H1 (cell line): ENCODE measurements around the gene SHLD1. TPM values are rescaled to one million over a fixed set of nuclear protein-coding genes. Genes with fewer than 3 reads are reported as not detected.

Experiments used
- CTCF ChIA-PET: fragments of 300-600 bp; sonication (Branson Sonifier 250); formaldehyde crosslinking; loops from one replicate; lab custom pipeline; 2021; ENCODE audit not compliant: partially characterized antibody; lab: Charles Lee
- POLR2A ChIA-PET: fragments of 300-600 bp; sonication (Branson Sonifier 250); formaldehyde crosslinking; loops from one replicate; lab custom pipeline; 2021; ENCODE audit warnings: inconsistent platforms; ENCODE audit not compliant: partially characterized antibody; lab: Charles Lee
- DNase-seq, 2 experiments: peaks; one replicate each; pipeline versions ENCODE4 v3.0.0 to v3.0.0-alpha.2; 2010 to 2022; ENCODE audit warnings: low spot score in 2 of 2, low read depth in 1 of 2, mixed read lengths in 1 of 2
- FAIRE-seq: peaks from 2 replicates; lab custom pipeline; 2011; peaks lifted over from hg19 to GRCh38; lab: Jason Lieb, UNC
- H2AFZ ChIP-seq: 2 replicates; pipeline ENCODE4 v1.8.1; 2012; ENCODE audit warnings: low read length, inconsistent platforms
- H2AK5ac ChIP-seq: 2 replicates; pipeline ENCODE4 v1.6.1; 2013; ENCODE audit warnings: low read depth, low read length
- H2BK120ac ChIP-seq: replicated peaks from 2 replicates; pipeline ENCODE3; 2013; ENCODE audit warnings: low read depth, low read length, inconsistent platforms
- H2BK12ac ChIP-seq: 2 replicates; pipeline ENCODE4 v1.6.1; 2013; ENCODE audit warnings: low read depth, low read length
- H2BK15ac ChIP-seq: 2 replicates; pipeline ENCODE4 v1.6.1; 2013; ENCODE audit warnings: low read length
- H2BK20ac ChIP-seq: 2 replicates; pipeline ENCODE4 v1.6.1; 2013; ENCODE audit warnings: low read length
- H2BK5ac ChIP-seq: 2 replicates; pipeline ENCODE4 v1.6.1; 2013; ENCODE audit warnings: low read depth, low read length
- H3K14ac ChIP-seq: 2 replicates; pipeline ENCODE4 v1.6.1; 2013; ENCODE audit warnings: inconsistent platforms; ENCODE audit not compliant: insufficient read length
- H3K18ac ChIP-seq: 2 replicates; pipeline ENCODE4 v1.6.1; 2013; ENCODE audit warnings: low read length; ENCODE audit errors: extremely low read depth
- H3K23ac ChIP-seq: 2 replicates; pipeline ENCODE4 v1.6.1; 2013; ENCODE audit warnings: inconsistent platforms; ENCODE audit not compliant: insufficient read length
- H3K23me2 ChIP-seq: 2 replicates; pipeline ENCODE4 v1.6.1; 2013; ENCODE audit warnings: low read depth, low read length
- H3K27ac ChIP-seq: 2 replicates; pipeline ENCODE4 v1.6.1; 2011; ENCODE audit warnings: low read depth, low read length, inconsistent platforms
- H3K27me3 ChIP-seq, 4 experiments: replicated peaks in 1 of 4; 1 replicate in 1 of 4; 2 replicates in 3 of 4; pipeline versions ENCODE4 v1.6.1 to v1.8.1; 2011 to 2013; ENCODE audit warnings: low read length in 3 of 4, mild to moderate bottlenecking in 3 of 4, inconsistent platforms in 2 of 4, mixed read lengths in 2 of 4, moderate library complexity in 1 of 4; ENCODE audit not compliant: control insufficient read depth in 3 of 4, insufficient read depth in 3 of 4; ENCODE audit errors: extremely low read depth in 1 of 4
- H3K36me3 ChIP-seq, 4 experiments: 2 replicates each; pipeline versions ENCODE4 v1.6.1 to v1.8.1; 2011 to 2013; ENCODE audit warnings: mild to moderate bottlenecking in 4 of 4, low read length in 3 of 4, moderate library complexity in 2 of 4, control low read depth in 1 of 4, inconsistent platforms in 1 of 4; ENCODE audit not compliant: insufficient read depth in 4 of 4, control insufficient read depth in 2 of 4
- H3K4ac ChIP-seq: replicated peaks from 2 replicates; pipeline ENCODE3; 2013; ENCODE audit warnings: low read length, low read depth, mixed read lengths, inconsistent platforms; ENCODE audit not compliant: insufficient read length
- H3K4me1 ChIP-seq, 4 experiments: replicated peaks in 1 of 4; 1 replicate in 1 of 4; 2 replicates in 3 of 4; pipeline versions ENCODE4 v1.6.1 to v1.8.1; 2011 to 2013; ENCODE audit warnings: low read length in 3 of 4, inconsistent platforms in 2 of 4, mixed read lengths in 1 of 4; ENCODE audit not compliant: insufficient read depth in 4 of 4, control insufficient read depth in 3 of 4
- H3K4me2 ChIP-seq, 2 experiments: 2 replicates each; pipeline versions ENCODE4 v1.6.1 to v1.8.1; 2011 to 2013; ENCODE audit warnings: low read depth in 2 of 2, low read length in 2 of 2, control low read depth in 1 of 2, inconsistent platforms in 1 of 2, mild to moderate bottlenecking in 1 of 2; ENCODE audit not compliant: insufficient read depth in 1 of 2
- H3K4me3 ChIP-seq, 4 experiments: fragments of 200-600, 300-600 bp in 1 of 4; sonication (generic), shearing (Covaris generic), sonication (Bioruptor Twin) in 1 of 4; 2 replicates each; pipeline versions ENCODE4 v1.5.1 to v1.8.1; 2011 to 2016; ENCODE audit warnings: low read length in 4 of 4, low read depth in 3 of 4, control low read depth in 2 of 4, inconsistent platforms in 2 of 4, mild to moderate bottlenecking in 2 of 4, mixed read lengths in 1 of 4, moderate library complexity in 1 of 4; ENCODE audit not compliant: insufficient read depth in 2 of 4; ENCODE audit errors: extremely low read depth in 1 of 4
- H3K56ac ChIP-seq: replicated peaks from 2 replicates; pipeline ENCODE3; 2013; ENCODE audit warnings: low read depth, mild to moderate bottlenecking, mixed read lengths, low read length, inconsistent platforms; ENCODE audit not compliant: insufficient read length
- H3K79me1 ChIP-seq: 2 replicates; pipeline ENCODE4 v1.6.1; 2013; ENCODE audit warnings: low read depth, low read length, control low read depth
- H3K79me2 ChIP-seq, 2 experiments: 2 replicates each; pipeline versions ENCODE4 v1.6.1 to v1.8.1; 2012 to 2013; ENCODE audit warnings: low read length in 2 of 2, mild to moderate bottlenecking in 2 of 2, inconsistent platforms in 1 of 2; ENCODE audit not compliant: insufficient read depth in 2 of 2, control insufficient read depth in 1 of 2
- H3K9ac ChIP-seq, 4 experiments: replicated peaks in 1 of 4; 1 replicate in 1 of 4; 2 replicates in 3 of 4; pipeline versions ENCODE4 v1.6.1 to v1.8.1; 2011 to 2013; ENCODE audit warnings: low read depth in 3 of 4, low read length in 3 of 4, control low read depth in 2 of 4, mild to moderate bottlenecking in 2 of 4, moderate library complexity in 2 of 4, inconsistent platforms in 1 of 4; ENCODE audit errors: extremely low read depth in 1 of 4
- H3K9me3 ChIP-seq, 2 experiments: 2 replicates each; pipeline versions ENCODE4 v1.6.1 to v1.8.1; 2012 to 2013; ENCODE audit warnings: mild to moderate bottlenecking in 2 of 2, moderate library complexity in 2 of 2, control low read depth in 1 of 2, inconsistent platforms in 1 of 2, low read depth in 1 of 2, low read length in 1 of 2, mixed read lengths in 1 of 2; ENCODE audit not compliant: insufficient read depth in 2 of 2
- H4K20me1 ChIP-seq, 2 experiments: replicated peaks in 1 of 2; 2 replicates each; pipeline versions ENCODE3 to v1.8.1; 2011 to 2013; ENCODE audit warnings: inconsistent platforms in 2 of 2, low read length in 2 of 2, mild to moderate bottlenecking in 1 of 2; ENCODE audit not compliant: insufficient read depth in 2 of 2, control insufficient read depth in 1 of 2
- H4K5ac ChIP-seq: 2 replicates; pipeline ENCODE4 v1.6.1; 2013; ENCODE audit warnings: low read length, low read depth, mixed read lengths, inconsistent platforms; ENCODE audit not compliant: insufficient read length
- H4K8ac ChIP-seq: 2 replicates; pipeline ENCODE4 v1.8.0; 2013; ENCODE audit warnings: mild to moderate bottlenecking, moderate library complexity, low read length, inconsistent platforms; ENCODE audit not compliant: insufficient read depth; ENCODE audit errors: extremely low read depth
- H4K91ac ChIP-seq: replicated peaks from 2 replicates; pipeline ENCODE3; 2013; ENCODE audit warnings: low read length, mixed read lengths, inconsistent platforms; ENCODE audit not compliant: insufficient read length
- ATF3 ChIP-seq: IDR thresholded peaks from 2 replicates; pipeline ENCODE4 v1.6.1; 2011; ENCODE audit warnings: low read depth, mild to moderate bottlenecking, low read length; ENCODE audit not compliant: insufficient read depth
- CHD2 ChIP-seq: IDR thresholded peaks from 2 replicates; pipeline ENCODE4 v1.6.1; 2012; ENCODE audit warnings: low read length, improper control_type of control experiment
- EGR1 ChIP-seq: IDR thresholded peaks from 2 replicates; pipeline ENCODE4 v1.6.1; 2011; ENCODE audit warnings: low read depth, low read length, borderline replicate concordance
- PHF8 ChIP-seq: fragments of 200-600 bp; sonication (generic); conservative IDR thresholded peaks from 2 replicates; pipeline ENCODE4 v1.7.1; 2012; ENCODE audit warnings: low read depth, mild to moderate bottlenecking, inconsistent platforms, low read length, moderate library complexity
- POLR2AphosphoS5 ChIP-seq: IDR thresholded peaks from 2 replicates; pipeline ENCODE4 v1.6.1; 2011; ENCODE audit warnings: low read depth, low read length
- SP2 ChIP-seq: IDR thresholded peaks from 2 replicates; pipeline ENCODE4 v1.6.1; 2012; ENCODE audit warnings: mild to moderate bottlenecking, low read length, inconsistent platforms
- TAF1 ChIP-seq: IDR thresholded peaks from 2 replicates; pipeline ENCODE4 v1.6.1; 2011; ENCODE audit warnings: mild to moderate bottlenecking, low read depth, low read length
- ZNF274 ChIP-seq: IDR thresholded peaks from 2 replicates; pipeline ENCODE4 v1.7.0; 2012; ENCODE audit warnings: low read length, borderline replicate concordance; ENCODE audit errors: extremely low read depth
- WGBS, 2 experiments: shearing (Covaris generic) in 1 of 2; methylation state at CpG; one replicate each; pipeline versions ENCODE4 v1.1.6 to v1.1.7; 2013 to 2015; ENCODE audit warnings: low lambda C conversion rate in 2 of 2, mixed read lengths in 2 of 2, inconsistent platforms in 1 of 2, low coverage in 1 of 2, missing lambda C conversion rate in 1 of 2; ENCODE audit not compliant: insufficient replicate concordance in 2 of 2, insufficient coverage in 1 of 2, insufficient read length in 1 of 2; ENCODE audit errors: extremely low coverage in 1 of 2, missing lambda C conversion rate in 1 of 2; 5-methylcytosine and 5-hydroxymethylcytosine counted together
- polyA plus RNA-seq, 7 experiments: library from polyadenylated mRNA; depleted of rRNA in 3 of 7; stranded (reverse) in 5 of 7; unstranded in 2 of 7; fragments of >200 nt in 5 of 7; fragments of 200-250 nt in 2 of 7; gene quantifications; 1 replicate in 5 of 7; 2 replicates in 1 of 7; 4 replicates in 1 of 7; pipeline versions ENCODE4 v1.2.1 to v1.2.3, GENCODE V29; 2011 to 2013; ENCODE audit warnings: missing spikeins in 2 of 7, mixed read lengths in 2 of 7
- total RNA-seq: library from RNA; stranded (reverse); fragmentation: NEBNext Ultra II Directional; extraction: Animal tissue kit (Norgen Biotek cat#: 25700); gene quantifications from 2 replicates; pipeline ENCODE4 v1.2.1, GENCODE V29; 2021

Gene SHLD1
- total and polyA plus RNA-seq, 2 of the 8 experiments (the other 6 are each of a cell fraction or from before 2014, with no cell fraction given) = 4.2 to 6.5 TPM

GRCh38 chr20:5895626-5896025 lies 145.4 kb downstream of the SHLD1 start:
- H3K79me2 ChIP-seq = no peaks in the 10 kb centered on the region
- H2AFZ ChIP-seq = no peak overlapping the region
- H3K4me3 ChIP-seq = no peak overlapping the region
- H3K4me1 ChIP-seq = no peaks in the 10 kb centered on the region
- H3K9ac ChIP-seq = no peak overlapping the region
- no peaks in the 10 kb centered on the region for H3K9me3 ChIP-seq
- ChIA-PET CTCF (interaction anchor here (0.6 kb wide), 1 partner anchor 137 kb away, joined by 3 read pairs; no protein-coding TSS in a partner anchor), POLR2A (no interaction called here)
- no peak overlapping the region for H3K27ac ChIP-seq
- H4K20me1 ChIP-seq = no peaks in the 10 kb centered on the region
- 90% methylated on average over 2 of the region's 2 CpGs; no CpG with 5 or more reads in 1 of the 2 experiments for WGBS, 2 experiments
- H3K23me2 ChIP-seq = no peaks in the 10 kb centered on the region
- no peak overlapping the region for H3K4ac ChIP-seq
- H3K56ac ChIP-seq = no peak overlapping the region
- no peak overlapping the region for H4K8ac ChIP-seq
- no peak overlapping the region for H3K23ac ChIP-seq
- H3K36me3 ChIP-seq = no peaks in the 10 kb centered on the region
- no peak overlapping the region for H3K4me2 ChIP-seq
- H3K27me3 ChIP-seq = no peaks in the 10 kb centered on the region
- TF ChIP-seq ZNF274 (no peak), POLR2AphosphoS5 (no peak), PHF8 (no peak), ATF3 (no peak), TAF1 (no peak), EGR1 (no peak), CHD2 (no peak), SP2 (no peak)
- no peak overlapping the region for H4K91ac ChIP-seq
- no peak overlapping the region for H2BK20ac ChIP-seq
- H4K5ac ChIP-seq = no peak overlapping the region
- no peak for DNase-seq
- H3K14ac ChIP-seq = no peak overlapping the region
- no peak overlapping the region for H2BK12ac ChIP-seq
- H2BK5ac ChIP-seq = no peak overlapping the region
- H2BK120ac ChIP-seq = no peak overlapping the region
- H2BK15ac ChIP-seq = no peak overlapping the region
- no peak overlapping the region for H2AK5ac ChIP-seq
- no peak overlapping the region for H3K18ac ChIP-seq
- FAIRE-seq = no peak
- H3K79me1 ChIP-seq = no peaks in the 10 kb centered on the region
